A549 (cell line): ENCODE results near the gene FCRL2. TPM values are rescaled to one million over a fixed set of nuclear protein-coding genes. Genes with fewer than 3 reads are reported as not detected.

Experiments used
- ATAC-seq, 2 experiments: fragments of 200-7000 bp in 1 of 2; fragments of >200 bp in 1 of 2; cut with Nextera tagmentation in 1 of 2; cut with Tn5 transposase in 1 of 2; 3 replicates each; pipeline versions ENCODE4 v1.8.0 to v1.9.1; 2018 to 2020; ENCODE audit warnings: mild to moderate bottlenecking in 1 of 2, moderate library complexity in 1 of 2
- CTCF ChIA-PET: fragments of 300-600 bp; sonication (Branson Sonifier 250); formaldehyde crosslinking; extraction: SDS; loops from one replicate; lab custom pipeline; 2021; ENCODE audit warnings: antibody characterized with exemption, inconsistent platforms; lab: Yijun Ruan, JAX
- POLR2A ChIA-PET: fragments of 350-600 bp; formaldehyde crosslinking; extraction: SDS; loops from one replicate; lab custom pipeline; 2021; ENCODE audit warnings: antibody characterized with exemption, inconsistent platforms; lab: Yijun Ruan, JAX
- DNase-seq, 2 experiments: peaks; one replicate each; pipeline versions ENCODE4 v3.0.0 to v3.0.0-alpha.2; 2011 to 2016; ENCODE audit warnings: low read depth in 1 of 2, low spot score in 1 of 2
- FAIRE-seq: peaks from 2 replicates; lab custom pipeline; 2011; peaks lifted over from hg19 to GRCh38; lab: Jason Lieb, UNC
- H3K27ac ChIP-seq, 2 experiments: fragments of >200 bp; sonication (Bioruptor Twin); formaldehyde crosslinking; 3 replicates each; pipeline ENCODE4 v1.5.1; 2016 to 2017
- H3K4me1 ChIP-seq: fragments of >200 bp; sonication (Bioruptor Twin); formaldehyde crosslinking; 3 replicates; pipeline ENCODE4 v1.6.1; 2016
- H3K4me2 ChIP-seq: fragments of >200 bp; sonication (Bioruptor Twin); formaldehyde crosslinking; 3 replicates; pipeline ENCODE4 v1.6.1; 2016
- H3K4me3 ChIP-seq: fragments of >200 bp; sonication (Bioruptor Twin); formaldehyde crosslinking; 3 replicates; pipeline ENCODE4 v1.5.1; 2016
- H3K9me3 ChIP-seq: fragments of >200 bp; sonication (Bioruptor Twin); formaldehyde crosslinking; 3 replicates; pipeline ENCODE4 v1.6.1; 2016
- BHLHE40 ChIP-seq: IDR thresholded peaks from 2 replicates; pipeline ENCODE4 v1.6.1; 2012; ENCODE audit warnings: low read depth, low read length, inconsistent platforms
- CTCF ChIP-seq: fragments of >200 bp; sonication (Bioruptor Twin); formaldehyde crosslinking; IDR thresholded peaks from 3 replicates; pipeline ENCODE4 v1.5.1; 2016
- ESRRA ChIP-seq: fragments of 150-350 bp; IDR thresholded peaks from 2 replicates; pipeline ENCODE4 v1.6.1; 2014; ENCODE audit warnings: mild to moderate bottlenecking, low read length, borderline replicate concordance
- HDAC2 ChIP-seq: fragments of 200-600 bp; sonication (generic); IDR thresholded peaks from 2 replicates; pipeline ENCODE4 v1.6.1; 2016
- HMGXB4 ChIP-seq: fragments of 250-450 bp; sonication (Bioruptor Pico); IDR thresholded peaks from 2 replicates; pipeline ENCODE4 v1.5.0; 2021; ENCODE audit warnings: mild to moderate bottlenecking, moderate library complexity, borderline replicate concordance
- HOXA7 ChIP-seq: fragments of 250-450 bp; sonication (Bioruptor Pico); IDR thresholded peaks from 2 replicates; pipeline ENCODE4 v1.5.0; 2020; ENCODE audit warnings: mild to moderate bottlenecking, moderate library complexity
- JUNB ChIP-seq: fragments of >200 bp; sonication (Bioruptor Twin); formaldehyde crosslinking; IDR thresholded peaks from 2 replicates; pipeline ENCODE4 v1.6.1; 2016
- RARB ChIP-seq: fragments of 250-450 bp; sonication (Bioruptor Pico); IDR thresholded peaks from 2 replicates; pipeline ENCODE4 v1.8.0; 2021; ENCODE audit warnings: mild to moderate bottlenecking, moderate library complexity
- RFX5 ChIP-seq: fragments of 450-650 bp; IDR thresholded peaks from 2 replicates; pipeline ENCODE4 v1.7.1; 2014; ENCODE audit warnings: antibody characterized with exemption, mild to moderate bottlenecking, moderate library complexity
- ZC3H11A ChIP-seq: fragments of 450-650 bp; IDR thresholded peaks from 2 replicates; pipeline ENCODE4 v1.6.1; 2014; ENCODE audit warnings: antibody characterized with exemption, mild to moderate bottlenecking
- ZNF302 ChIP-seq: fragments of 250-450 bp; sonication (Bioruptor Pico); IDR thresholded peaks from 2 replicates; pipeline ENCODE4 v1.9.0; 2021; ENCODE audit warnings: inconsistent platforms, mild to moderate bottlenecking, moderate library complexity
- WGBS: methylation state at CpG from one replicate; pipeline ENCODE4 v1.1.6; 2017; ENCODE audit errors: missing lambda C conversion rate; 5-methylcytosine and 5-hydroxymethylcytosine counted together
- polyA plus RNA-seq, 4 experiments: library from polyadenylated mRNA; depleted of rRNA in 3 of 4; stranded (reverse); fragments of >200 nt; fragmentation: RNase III in 1 of 4; extraction: RNeasy Plus Mini Kit Qiagen cat#74134 plus additional on column Dnase treatment in 1 of 4; gene quantifications; 2 replicates in 3 of 4; 3 replicates in 1 of 4; pipeline ENCODE4 v1.2.3, GENCODE V29; 2011 to 2017
- TF ChIP-seq, protein P1 (sequence below): IDR thresholded peaks from 2 replicates; pipeline ENCODE4 v1.6.1; 2012
- TF ChIP-seq, protein P2 (sequence below): IDR thresholded peaks from 2 replicates; pipeline ENCODE4 v1.6.1; 2012
- TF ChIP-seq, protein P3 (sequence below): IDR thresholded peaks from 2 replicates; pipeline ENCODE4 v1.6.1; 2012; ENCODE audit warnings: low read depth, borderline replicate concordance
- TF ChIP-seq, protein P4 (sequence below): fragments of >200 bp; sonication (Bioruptor Twin); formaldehyde crosslinking; IDR thresholded peaks from 2 replicates; pipeline ENCODE4 v1.6.1; 2016

FCRL2 gene
- polyA plus RNA-seq, 2 of the 4 experiments (the other 2 are of a cell fraction): not detected

- WGBS: 14% methylated on average over 4 of the region's 4 CpGs
- Histone ChIP-seq H3K4me2 (no peak overlapping the region), H3K4me3 (no peak overlapping the region), H3K4me1 (no peaks in the 10 kb centered on the region), H3K9me3 (no peaks in the 10 kb centered on the region), H3K27ac (no peak overlapping the region)
- ChIA-PET POLR2A (no interaction called here), CTCF (no interaction called here)
- no peak for FAIRE-seq
- TF ChIP-seq ZC3H11A: no peak
- no peak for TF ChIP-seq JUNB
- TF ChIP-seq ESRRA: no peak
- TF ChIP-seq, protein P1, sequence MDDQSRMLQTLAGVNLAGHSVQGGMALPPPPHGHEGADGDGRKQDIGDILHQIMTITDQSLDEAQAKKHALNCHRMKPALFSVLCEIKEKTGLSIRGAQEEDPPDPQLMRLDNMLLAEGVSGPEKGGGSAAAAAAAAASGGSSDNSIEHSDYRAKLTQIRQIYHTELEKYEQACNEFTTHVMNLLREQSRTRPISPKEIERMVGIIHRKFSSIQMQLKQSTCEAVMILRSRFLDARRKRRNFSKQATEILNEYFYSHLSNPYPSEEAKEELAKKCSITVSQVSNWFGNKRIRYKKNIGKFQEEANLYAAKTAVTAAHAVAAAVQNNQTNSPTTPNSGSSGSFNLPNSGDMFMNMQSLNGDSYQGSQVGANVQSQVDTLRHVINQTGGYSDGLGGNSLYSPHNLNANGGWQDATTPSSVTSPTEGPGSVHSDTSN: no peak
- DNase-seq: no peak
- ATAC-seq: no peak
These were observed 1.6 kb downstream of the FCRL2 start for GRCh38 chr1:157775101-157775870.

DNA sequence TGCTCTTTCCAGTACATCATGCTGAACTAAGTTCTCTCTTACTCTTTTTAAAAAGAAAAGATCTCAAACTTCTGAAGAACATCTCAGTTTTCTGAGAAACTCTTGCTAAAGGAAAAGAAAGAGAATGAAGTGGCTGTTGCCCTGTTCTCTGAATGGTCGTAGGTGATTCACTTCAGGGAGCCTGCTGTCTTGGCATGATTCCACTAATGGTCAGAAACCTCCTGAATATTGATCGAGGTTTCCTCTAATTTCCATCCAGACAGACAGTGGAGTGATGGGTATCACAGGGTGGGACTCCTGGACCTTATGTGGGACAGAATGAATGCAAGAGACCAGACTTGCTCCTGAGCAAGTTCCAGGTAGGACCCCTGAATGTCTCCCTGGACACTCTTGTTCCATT, 2.5 kb downstream of the FCRL2 start:
- TF ChIP-seq HMGXB4 (CRISPR knock-in tag) (no peak), RARB (no peak), HOXA7 (no peak), BHLHE40 (no peak), RFX5 (no peak), ZNF302 (CRISPR knock-in tag) (no peak), CTCF (no peak), HDAC2 (no peak)
- TF ChIP-seq, protein P2, sequence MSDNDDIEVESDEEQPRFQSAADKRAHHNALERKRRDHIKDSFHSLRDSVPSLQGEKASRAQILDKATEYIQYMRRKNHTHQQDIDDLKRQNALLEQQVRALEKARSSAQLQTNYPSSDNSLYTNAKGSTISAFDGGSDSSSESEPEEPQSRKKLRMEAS: no peak
- TF ChIP-seq, protein P3, sequence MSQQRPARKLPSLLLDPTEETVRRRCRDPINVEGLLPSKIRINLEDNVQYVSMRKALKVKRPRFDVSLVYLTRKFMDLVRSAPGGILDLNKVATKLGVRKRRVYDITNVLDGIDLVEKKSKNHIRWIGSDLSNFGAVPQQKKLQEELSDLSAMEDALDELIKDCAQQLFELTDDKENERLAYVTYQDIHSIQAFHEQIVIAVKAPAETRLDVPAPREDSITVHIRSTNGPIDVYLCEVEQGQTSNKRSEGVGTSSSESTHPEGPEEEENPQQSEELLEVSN: no peak
- TF ChIP-seq, protein P4, sequence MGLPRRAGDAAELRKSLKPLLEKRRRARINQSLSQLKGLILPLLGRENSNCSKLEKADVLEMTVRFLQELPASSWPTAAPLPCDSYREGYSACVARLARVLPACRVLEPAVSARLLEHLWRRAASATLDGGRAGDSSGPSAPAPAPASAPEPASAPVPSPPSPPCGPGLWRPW: no peak
- Histone ChIP-seq H3K9me3 (no peaks in the 10 kb centered on the region), H3K4me3 (no peak overlapping the region), H3K4me2 (no peak overlapping the region), H3K27ac (no peak overlapping the region), H3K4me1 (no peaks in the 10 kb centered on the region)
- CTCF ChIA-PET: no interaction called here
- 0% methylated on average over 2 of the region's 2 CpGs for WGBS
- POLR2A ChIA-PET: no interaction called here
- DNase-seq (no peak), ATAC-seq (no peak), FAIRE-seq (no peak)
